K562 (cell line): ENCODE measurements around the gene CENPV. TPM values are rescaled to one million over a fixed set of nuclear protein-coding genes. Genes with fewer than 3 reads are reported as not detected.

ENCODE experiments used
- ATAC-seq: fragments of 200-7000 bp; cut with Tn5 transposase; 3 replicates; pipeline ENCODE4 v1.9.1; 2020; ENCODE audit warnings: moderate library complexity
- BruUV-seq: library from RNA; stranded (reverse); fragments of 400-500 nt; replicated peaks from 2 replicates; lab custom pipeline; 2021; lab: Mats Ljungman, UMichigan
- CTCF ChIA-PET: fragments of 300-600 bp; formaldehyde crosslinking; extraction: SDS; loops from one replicate; lab custom pipeline; 2021; ENCODE audit warnings: low intra/inter-chr PET ratio; lab: Yijun Ruan, JAX
- POLR2A ChIA-PET: fragments of 300-600, 350-650 bp; sonication (Branson Sonifier 250); formaldehyde crosslinking; extraction: SDS; loops from one replicate; lab custom pipeline; 2021; ENCODE audit warnings: antibody characterized with exemption, inconsistent platforms; lab: Yijun Ruan, JAX
- DNase-seq, 4 experiments: peaks; one replicate each; pipeline versions ENCODE4 v3.0.0 to v3.0.0-alpha.2; 2011 to 2018; ENCODE audit warnings: low spot score in 3 of 4, mixed read lengths in 3 of 4; ENCODE audit errors: extremely low read depth in 1 of 4
- FAIRE-seq: peaks from 2 replicates; lab custom pipeline; 2011; peaks lifted over from hg19 to GRCh38; lab: Jason Lieb, UNC
- H2AFZ ChIP-seq: 2 replicates; pipeline ENCODE4 v1.6.0; 2011; ENCODE audit warnings: low read depth, low read length, control low read depth, inconsistent platforms
- H3K27ac ChIP-seq: fragments of 200-600 bp; 3 replicates; pipeline ENCODE4 v1.8.0; 2011; ENCODE audit warnings: low read depth, mild to moderate bottlenecking, control low read depth, inconsistent platforms, low read length, moderate library complexity, mixed read lengths; ENCODE audit errors: extremely low read depth
- H3K27me3 ChIP-seq, 2 experiments: fragments of 300-600 bp in 1 of 2; 2 replicates in 1 of 2; 3 replicates in 1 of 2; pipeline versions ENCODE4 v1.6.0 to v1.8.0; 2011; ENCODE audit warnings: inconsistent platforms in 2 of 2, low read length in 2 of 2, mild to moderate bottlenecking in 1 of 2, mixed read lengths in 1 of 2, moderate library complexity in 1 of 2; ENCODE audit not compliant: control insufficient read depth in 2 of 2, insufficient read depth in 2 of 2
- H3K36me3 ChIP-seq: fragments of 300-600 bp; 3 replicates; pipeline ENCODE4 v1.8.0; 2011; ENCODE audit warnings: mild to moderate bottlenecking, low read length, inconsistent platforms; ENCODE audit not compliant: control insufficient read depth, insufficient read depth
- H3K4me1 ChIP-seq, 2 experiments: fragments of 200-600 bp in 1 of 2; replicated peaks in 1 of 2; 2 replicates in 1 of 2; 3 replicates in 1 of 2; pipeline versions ENCODE4 v1.5.1 to v1.8.0; 2011; ENCODE audit warnings: inconsistent platforms in 2 of 2, low read length in 2 of 2, mild to moderate bottlenecking in 1 of 2, mixed read lengths in 1 of 2, moderate library complexity in 1 of 2; ENCODE audit not compliant: control insufficient read depth in 2 of 2, insufficient read depth in 2 of 2
- H3K4me2 ChIP-seq: 2 replicates; pipeline ENCODE4 v1.6.1; 2011; ENCODE audit warnings: low read length, control low read depth, inconsistent platforms, mixed read lengths; ENCODE audit not compliant: insufficient read depth
- H3K4me3 ChIP-seq: fragments of 200-600 bp; sonication (generic), shearing (Covaris generic); 2 replicates; pipeline ENCODE4 v1.5.1; 2016; ENCODE audit warnings: control low read depth, inconsistent platforms
- H3K79me2 ChIP-seq: fragments of 200-600 bp; 3 replicates; pipeline ENCODE4 v1.8.0; 2011; ENCODE audit warnings: low read length, inconsistent platforms; ENCODE audit not compliant: control insufficient read depth, insufficient read depth
- H3K9ac ChIP-seq, 2 experiments: 2 replicates each; pipeline versions ENCODE4 v1.6.0 to v1.6.1; 2011; ENCODE audit warnings: low read depth in 2 of 2, low read length in 2 of 2, control low read depth in 1 of 2, inconsistent platforms in 1 of 2, mild to moderate bottlenecking in 1 of 2, mixed read lengths in 1 of 2; ENCODE audit not compliant: insufficient read depth in 1 of 2
- H3K9me1 ChIP-seq: one replicate; pipeline ENCODE4 v1.6.0; 2011; ENCODE audit warnings: inconsistent platforms, mild to moderate bottlenecking, low read length, moderate library complexity; ENCODE audit not compliant: control insufficient read depth, insufficient read depth
- H3K9me3 ChIP-seq: replicated peaks from 2 replicates; pipeline ENCODE4 v1.5.1; 2011; ENCODE audit warnings: low read depth, low read length, inconsistent platforms; ENCODE audit not compliant: control insufficient read depth, insufficient read depth
- H4K20me1 ChIP-seq: replicated peaks from 2 replicates; pipeline ENCODE4 v1.6.1; 2011; ENCODE audit warnings: low read length, inconsistent platforms, mixed read lengths; ENCODE audit not compliant: control insufficient read depth, insufficient read depth
- E2F8 ChIP-seq: fragments of 450-650 bp; IDR thresholded peaks from 2 replicates; pipeline ENCODE4 v1.7.1; 2018; ENCODE audit warnings: mild to moderate bottlenecking, low read depth; ENCODE audit not compliant: partially characterized antibody
- HMG20A ChIP-seq: fragments of 450-650 bp; formaldehyde crosslinking; conservative IDR thresholded peaks from 2 replicates; pipeline ENCODE4 v1.4.0; 2020; ENCODE audit warnings: mild to moderate bottlenecking, mixed read lengths
- NR1H2 ChIP-seq: sonication (generic); formaldehyde crosslinking; IDR thresholded peaks from 2 replicates; pipeline ENCODE4 v1.4.0; 2020; ENCODE audit warnings: mild to moderate bottlenecking, missing genetic modification reagents
- WGBS: fragments of 100-300 bp; shearing (Covaris generic); methylation state at CpG from one replicate; pipeline ENCODE4 v1.1.6; 2016; ENCODE audit warnings: low coverage, mixed read lengths; ENCODE audit not compliant: insufficient coverage; ENCODE audit errors: missing lambda C conversion rate; 5-methylcytosine and 5-hydroxymethylcytosine counted together
- in situ Hi-C: fragments of 300-500 bp; cut with MboI; formaldehyde crosslinking; loops from 4 replicates; pipeline ENCODE4 v1.15.0; 2018; ENCODE audit warnings: inconsistent platforms, mixed read lengths
- intact Hi-C: fragments of 100-400 bp; cut with micrococcal nuclease; formaldehyde crosslinking; loops from 2 replicates; pipeline ENCODE4 v1.14.2; 2022
- polyA plus RNA-seq, 8 experiments: library from polyadenylated mRNA; depleted of rRNA in 4 of 8; stranded (reverse) in 5 of 8; unstranded in 3 of 8; fragments of >200 nt; fragmentation: Nextera tagmentation in 2 of 8; fragmentation: Illumina TruSeq in 1 of 8; extraction: Ambion mirVana in 2 of 8; extraction: Trizol in 1 of 8; gene quantifications; 2 replicates each; pipeline versions ENCODE4 v1.2.1 to v1.2.3, GENCODE V29; 2011 to 2014; ENCODE audit warnings: inconsistent platforms in 1 of 8, missing spikeins in 1 of 8
- total RNA-seq, 7 experiments: library from RNA; depleted of rRNA in 6 of 7; stranded (reverse); fragments of >200 nt in 6 of 7; fragmentation: Illumina TruSeq in 2 of 7; extraction: Trizol in 2 of 7; gene quantifications; 2 replicates each; pipeline versions ENCODE4 v1.2.1 to v1.2.3, GENCODE V29; 2011 to 2021; ENCODE audit warnings: low replicate concordance in 1 of 7

The CENPV gene
- total and polyA plus RNA-seq, 9 of the 15 experiments (the other 6 are each of a cell fraction or from before 2014, with no cell fraction given), result 17.8 to 131 (median 89.3) TPM

- Histone ChIP-seq H3K27ac (peak overlapping the region; percentile 55; the same call in 1 of the 3 replicates), H3K9me1 (no peaks in the 10 kb centered on the region), H3K4me3 (no peak overlapping the region)
- in situ Hi-C loops, result no loop called here
- no peak for TF ChIP-seq HMG20A (CRISPR knock-in tag)
- TF ChIP-seq, all 486 proteins: peak for 0
- Histone ChIP-seq H4K20me1 (peaks cover 11% of the 10 kb centered on the region; the same call in 1 of the 2 replicates), H3K36me3 (peaks cover 29% of the 10 kb centered on the region; the same call in 2 of the 3 replicates), H3K79me2 (peaks cover 50% of the 10 kb centered on the region), H2AFZ (no peak overlapping the region), H3K9ac (peak overlapping the region in 1 of 2 experiments; percentile 25; a peak in 1 of 4 replicates), H3K9me3 (no peaks in the 10 kb centered on the region), H3K27me3 (no peaks in the 10 kb centered on the region), H3K4me2 (no peak overlapping the region), H3K4me1 (peaks cover 13 to 23% of the 10 kb centered on the region in 2 experiments; a peak in 4 of 5 replicates)
- DNase-seq, result no peak
- ATAC-seq, result no peak
- BruUV-seq, result no TSS peak
- 52% methylated on average over 3 of the region's 5 CpGs for WGBS
- intact Hi-C loops, result no loop called here
- CTCF ChIA-PET, result interaction anchor here (0.5 kb wide), 1 partner anchor 29 kb away, joined by 3 read pairs; no protein-coding TSS in a partner anchor
- POLR2A ChIA-PET, result interaction anchor here (0.9 kb wide), 1 partner anchor 167 kb away, joined by 3 read pairs; the partner anchor contains the start of gene PIGL
- no peak for FAIRE-seq
Observed at GRCh38 chr17:16384557-16384956, 31.3 kb upstream of the CENPV start.

GRCh38 chr17:16383772-16384287 lies 30.6 kb upstream of the CENPV start:
- H3K36me3 ChIP-seq, result peaks cover 29% of the 10 kb centered on the region; the same call in 2 of the 3 replicates
- peak overlapping the region; percentile 77 for H3K4me2 ChIP-seq
- ATAC-seq (no peak), FAIRE-seq (no peak), DNase-seq (no peak)
- peaks cover 11% of the 10 kb centered on the region; the same call in 1 of the 2 replicates for H4K20me1 ChIP-seq
- CTCF ChIA-PET, result interaction anchor here (0.5 kb wide), 1 partner anchor 29 kb away, joined by 3 read pairs; no protein-coding TSS in a partner anchor
- in situ Hi-C loops (no loop called here), intact Hi-C loops (no loop called here)
- H3K79me2 ChIP-seq, result peaks cover 50% of the 10 kb centered on the region
- H3K9me1 ChIP-seq, result no peaks in the 10 kb centered on the region
- no peak overlapping the region for H2AFZ ChIP-seq
- H3K9me3 ChIP-seq, result no peaks in the 10 kb centered on the region
- H3K27ac ChIP-seq, result peak overlapping the region; percentile 55; the same call in 1 of the 3 replicates
- no peaks in the 10 kb centered on the region for H3K27me3 ChIP-seq
- H3K9ac ChIP-seq, result peak overlapping the region in 1 of 2 experiments; percentile 45; a peak in 1 of 4 replicates
- WGBS, result 45% methylated on average over 5 of the region's 5 CpGs
- H3K4me3 ChIP-seq, result no peak overlapping the region; the same call in 1 of the 2 replicates
- H3K4me1 ChIP-seq, result peaks cover 13 to 27% of the 10 kb centered on the region in 2 experiments; a peak in 4 of 5 replicates
- POLR2A ChIA-PET, result interaction anchor here (0.6 to 3.8 kb wide), 11 partner anchors 12 to 350 kb away, joined by 3 to 39 read pairs (median 5); partner anchors contain the start of genes CENPV, NCOR1 and TRPV2
- no TSS peak for BruUV-seq
- no peak for TF ChIP-seq NR1H2
- peak; percentile 6 for TF ChIP-seq E2F8
